LNCaP clone FGC (cell line): ENCODE results near the gene ASIC1.

Source experiments
- DNase-seq: peaks from one replicate; pipeline ENCODE4 v3.0.0-alpha.2; 2011; ENCODE audit warnings: low read depth
- H3K4me3 ChIP-seq: 2 replicates; pipeline ENCODE4 v1.5.1; 2011; ENCODE audit warnings: mild to moderate bottlenecking, low read depth, low read length, control low read depth
- CTCF ChIP-seq: IDR thresholded peaks from 2 replicates; pipeline ENCODE4 v1.5.1; 2012; ENCODE audit warnings: mild to moderate bottlenecking; ENCODE audit not compliant: control insufficient read depth, insufficient read depth; ENCODE audit errors: extremely low read depth

Gene ASIC1

GRCh38 chr12:50041062-50041860, 16.1 kb upstream of the ASIC1 start:
- DNase-seq, result no peak
- no peak for TF ChIP-seq CTCF
- H3K4me3 ChIP-seq, result no peak overlapping the region

DNA sequence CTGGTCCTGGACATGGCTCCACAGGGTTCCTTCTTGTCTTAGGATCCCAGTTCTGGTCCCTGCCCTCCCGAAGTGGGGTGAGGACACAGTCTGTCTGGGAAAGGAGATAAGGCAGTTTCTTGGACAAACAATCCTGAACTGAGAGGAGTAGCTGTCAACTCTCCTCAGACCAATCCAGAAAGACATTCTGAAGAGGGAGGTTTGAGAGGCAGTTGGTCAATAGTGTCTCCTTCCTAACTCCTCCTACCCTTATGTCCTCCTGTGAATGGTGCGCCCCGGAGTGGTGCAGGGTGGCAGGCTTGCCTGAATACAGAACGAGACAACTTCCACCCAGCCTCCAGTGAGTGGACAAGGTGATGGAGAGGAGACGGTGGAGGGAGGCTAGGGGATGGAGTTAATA, 15.4 kb upstream of the ASIC1 start:
- no peak overlapping the region for H3K4me3 ChIP-seq
- no peak for DNase-seq
- TF ChIP-seq CTCF, result no peak

DNA sequence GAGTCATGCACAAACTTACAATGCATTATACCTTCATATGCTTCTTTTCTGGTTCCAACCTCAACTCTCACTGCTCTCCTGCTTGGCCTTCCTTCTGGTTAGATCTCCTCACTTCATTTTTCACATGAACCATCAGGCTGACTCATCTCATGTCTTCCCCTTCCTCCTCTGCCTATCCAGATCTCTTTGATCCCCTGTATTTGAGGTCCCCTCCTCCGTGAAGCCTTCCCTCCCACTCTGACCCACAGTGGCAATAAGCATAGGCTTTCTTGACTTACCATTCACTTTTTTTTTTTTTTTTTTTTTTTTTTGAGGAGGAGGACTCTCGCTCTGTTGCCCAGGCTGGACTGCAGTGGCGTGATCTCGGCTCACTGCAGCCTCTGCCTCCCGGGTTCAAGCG, 14.7 kb upstream of the ASIC1 start:
- TF ChIP-seq CTCF, result no peak
- H3K4me3 ChIP-seq, result no peak overlapping the region

DNA sequence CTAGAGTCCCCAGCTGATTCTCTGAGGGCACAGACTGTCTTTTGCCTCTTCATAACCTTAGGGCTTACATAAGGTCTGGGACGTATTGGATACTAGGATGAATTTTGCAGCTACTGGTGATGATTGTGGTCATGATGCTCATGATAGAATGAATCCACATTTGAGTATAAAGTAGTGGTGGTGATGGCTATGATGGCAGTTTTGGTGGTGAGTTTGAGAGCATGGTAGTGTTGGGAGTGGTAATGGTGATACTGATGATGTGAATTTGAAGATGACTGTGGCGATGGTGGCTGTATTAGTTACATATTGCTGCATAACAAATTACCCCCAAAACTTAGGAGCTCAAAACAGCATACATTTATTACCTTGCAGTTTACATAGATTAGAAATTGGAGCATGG, 14.1 kb upstream of the ASIC1 start:
- H3K4me3 ChIP-seq, result no peak overlapping the region
- DNase-seq, result no peak
- no peak for TF ChIP-seq CTCF

More for the DNA sequence above, 14.7 kb upstream of the ASIC1 start:
- DNase-seq, result no peak

- DNase-seq, result no peak
- H3K4me3 ChIP-seq, result no peak overlapping the region
- TF ChIP-seq CTCF, result no peak
Measured at GRCh38 chr12:50043854-50044253, 13.5 kb upstream of the ASIC1 start.

DNA sequence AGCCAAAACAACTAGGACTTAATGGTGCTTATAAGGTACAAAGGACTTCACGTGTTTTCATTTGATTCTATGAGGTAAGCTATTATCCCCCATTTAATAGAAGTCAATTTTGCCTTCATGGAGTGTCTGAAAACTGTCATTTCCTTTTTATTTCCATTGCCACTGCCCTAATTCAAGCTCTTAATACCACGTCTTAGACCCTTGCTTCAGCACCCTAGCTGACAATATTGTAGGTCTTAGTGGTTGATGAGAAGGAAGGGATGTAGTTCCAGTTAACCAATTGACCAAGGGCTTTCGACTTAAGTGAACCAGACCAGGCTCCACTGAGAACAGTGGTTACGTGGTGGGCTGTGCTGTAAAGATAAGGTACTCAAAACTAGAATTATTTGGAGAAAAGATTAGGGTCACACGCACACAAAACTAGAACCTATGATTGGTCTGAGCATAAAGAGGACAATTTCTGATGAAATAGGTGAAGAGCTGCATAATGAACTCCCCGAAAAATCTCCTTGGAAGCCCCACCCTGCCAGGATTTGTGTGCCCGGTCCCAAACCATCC, 9.6 kb upstream of the ASIC1 start:
- no peak overlapping the region for H3K4me3 ChIP-seq
- DNase-seq, result no peak
- no peak for TF ChIP-seq CTCF
